ENCODE data around the gene CTDNEP1. TPM values are rescaled to one million over a fixed set of nuclear protein-coding genes. Genes with fewer than 3 reads are reported as not detected.

Gene CTDNEP1
- total and polyA plus RNA-seq, 7 experiments from 2014 or later = 38.3 to 173 (median 120) TPM

- Mint-ChIP-seq H3K9me3 (peaks cover 0 to 6% (median 0%) of the 10 kb centered on the region in 11 donors), H3K36me3 (no peaks in the 10 kb centered on the region), H3K4me1 (peaks cover 37 to 75% (median 70%) of the 10 kb centered on the region in 7 donors), H3K27ac (peak overlapping the region; percentile 90 to 100 (median 99)), H3K4me3 (peak overlapping the region; percentile 43 to 97 (median 88)), H3K27me3 (peaks cover 0 to 11% (median 0%) of the 10 kb centered on the region in 5 donors)
- H3K36me3 ChIP-seq (ENCODE audit: control insufficient read depth in 2 of 3, insufficient read depth in 3 of 3, low read length in 3 of 3) = peaks cover 0 to 6% (median 0%) of the 10 kb centered on the region in 3 experiments
- no peaks in the 10 kb centered on the region for H3K27me3 ChIP-seq (ENCODE audit: control insufficient read depth in 2 of 2, insufficient read depth in 2 of 2, low read length in 2 of 2)
- intact Hi-C loops (cut with micrococcal nuclease) = loop anchor here (1.0 to 10.0 kb wide), 7 partner anchors 169 to 629 kb away; partner anchors contain the start of genes C17orf100 (in 1 of the 2), KDM6B (in 1 of the 2), MED31 (in 1 of the 2) and POLR2A (in 1 of the 2)
- no peaks in the 10 kb centered on the region for H3K9me3 ChIP-seq (ENCODE audit: control insufficient read depth in 2 of 3, low read length in 3 of 3)
- DNase-seq (peak in 1 of 9 donors; percentile 45), ATAC-seq (no peak)
- peak overlapping the region; percentile 61 for H3K4me3 ChIP-seq (ENCODE audit: low read length)
- peak overlapping the region; percentile 97 for H3K27ac ChIP-seq (ENCODE audit: low read depth, low read length)
- peaks cover 30 to 56% of the 10 kb centered on the region in 2 donors for H3K4me1 ChIP-seq (ENCODE audit: control insufficient read depth in 2 of 2, insufficient read depth in 2 of 2, low read length in 2 of 2)
- ChIA-PET CTCF (no interaction called here), POLR2A (interaction anchor here (0.9 to 13.7 kb wide), 6 partner anchors 12 to 121 kb away, joined by 3 to 265 read pairs (median 4); partner anchors contain the start of genes ACAP1, DVL2, GABARAP and PHF23)
Measured at GRCh38 chr17:7215652-7216180, 35.8 kb downstream of the CTDNEP1 start.

GRCh38 chr17:7215136-7215638 lies 36.3 kb downstream of the CTDNEP1 start:
- H3K27ac ChIP-seq (ENCODE audit: low read depth, low read length) = peak overlapping the region; percentile 97
- ATAC-seq = no peak
- peaks cover 26 to 51% of the 10 kb centered on the region in 2 donors for H3K4me1 ChIP-seq (ENCODE audit: control insufficient read depth in 2 of 2, insufficient read depth in 2 of 2, low read length in 2 of 2)
- H3K4me3 Mint-ChIP-seq = peak overlapping the region; percentile 76 to 97 (median 94)
- ChIA-PET POLR2A (interaction anchor here (0.6 to 13.7 kb wide), 9 partner anchors 11 to 368 kb away, joined by 3 to 265 read pairs (median 5); partner anchors contain the start of genes ACAP1, DVL2, GABARAP and MPDU1), CTCF (no interaction called here)
- H3K36me3 Mint-ChIP-seq = no peaks in the 10 kb centered on the region
- no peak for DNase-seq
- H3K4me3 ChIP-seq (ENCODE audit: low read length) = peak overlapping the region; percentile 61
- peaks cover 0 to 14% (median 0%) of the 10 kb centered on the region in 5 donors for H3K27me3 Mint-ChIP-seq
- no peaks in the 10 kb centered on the region for H3K27me3 ChIP-seq (ENCODE audit: control insufficient read depth in 2 of 2, insufficient read depth in 2 of 2, low read length in 2 of 2)
- H3K27ac Mint-ChIP-seq = peak overlapping the region; percentile 90 to 100 (median 99)
- peaks cover 0 to 6% (median 0%) of the 10 kb centered on the region in 3 experiments for H3K36me3 ChIP-seq (ENCODE audit: control insufficient read depth in 2 of 3, insufficient read depth in 3 of 3, low read length in 3 of 3)
- H3K9me3 Mint-ChIP-seq = peaks cover 0 to 6% (median 0%) of the 10 kb centered on the region in 11 donors
- intact Hi-C loops (cut with micrococcal nuclease) = loop anchor here (1.0 to 10.0 kb wide), 7 partner anchors 168 to 630 kb away; partner anchors contain the start of genes C17orf100 (in 1 of the 2), KDM6B (in 1 of the 2), MED31 (in 1 of the 2) and POLR2A (in 1 of the 2)
- peaks cover 36 to 70% (median 66%) of the 10 kb centered on the region in 7 donors for H3K4me1 Mint-ChIP-seq
- no peaks in the 10 kb centered on the region for H3K9me3 ChIP-seq (ENCODE audit: control insufficient read depth in 2 of 3, low read length in 3 of 3)

GRCh38 chr17:7214300-7215135 lies 37.0 kb downstream of the CTDNEP1 start:
- Mint-ChIP-seq H3K27ac (peak overlapping the region; percentile 90 to 100 (median 99)), H3K9me3 (peaks cover 0 to 5% (median 0%) of the 10 kb centered on the region in 11 donors), H3K4me1 (peaks cover 36 to 69% (median 65%) of the 10 kb centered on the region in 7 donors), H3K27me3 (peaks cover 0 to 16% (median 0%) of the 10 kb centered on the region in 5 donors), H3K4me3 (peak overlapping the region; percentile 76 to 97 (median 94)), H3K36me3 (no peaks in the 10 kb centered on the region)
- Histone ChIP-seq H3K4me3 (ENCODE audit: low read length) (peak overlapping the region; percentile 61), H3K27me3 (ENCODE audit: control insufficient read depth in 2 of 2, insufficient read depth in 2 of 2, low read length in 2 of 2) (no peaks in the 10 kb centered on the region), H3K9me3 (ENCODE audit: control insufficient read depth in 2 of 3, low read length in 3 of 3) (no peaks in the 10 kb centered on the region), H3K36me3 (ENCODE audit: control insufficient read depth in 2 of 3, insufficient read depth in 3 of 3, low read length in 3 of 3) (no peaks in the 10 kb centered on the region), H3K27ac (ENCODE audit: low read depth, low read length) (peak overlapping the region; percentile 97), H3K4me1 (ENCODE audit: control insufficient read depth in 2 of 2, insufficient read depth in 2 of 2, low read length in 2 of 2) (peaks cover 25 to 49% of the 10 kb centered on the region in 2 donors)
- DNase-seq (peak; percentile 96 to 99 (median 97)), ATAC-seq (peak; percentile 90)
- POLR2A ChIA-PET = interaction anchor here (0.6 to 13.7 kb wide), 9 partner anchors 10 to 369 kb away, joined by 3 to 265 read pairs (median 5); partner anchors contain the start of genes ACAP1, DVL2, GABARAP and MPDU1
- CTCF ChIA-PET = interaction anchor here (1.0 kb wide), 1 partner anchor 28 kb away, joined by 5 read pairs; the partner anchor contains the start of gene GABARAP
- intact Hi-C loops (cut with micrococcal nuclease) = loop anchor here (1.0 to 10.0 kb wide), 13 partner anchors 9 to 630 kb away; partner anchors contain the start of genes DVL2 (in 2 of the 2), EIF5A (in 2 of the 2), ELP5 (in 2 of the 2) and PHF23 (in 2 of the 2)

GRCh38 chr17:7213895-7214299 lies 37.6 kb downstream of the CTDNEP1 start:
- H3K4me3 Mint-ChIP-seq = peak overlapping the region; percentile 76 to 97 (median 94)
- H3K4me1 Mint-ChIP-seq = peaks cover 31 to 63% (median 59%) of the 10 kb centered on the region in 7 donors
- Histone ChIP-seq H3K4me1 (ENCODE audit: control insufficient read depth in 2 of 2, insufficient read depth in 2 of 2, low read length in 2 of 2) (peaks cover 18 to 43% of the 10 kb centered on the region in 2 donors), H3K27ac (ENCODE audit: low read depth, low read length) (peak overlapping the region; percentile 97), H3K4me3 (ENCODE audit: low read length) (peak overlapping the region; percentile 61), H3K27me3 (ENCODE audit: control insufficient read depth in 2 of 2, insufficient read depth in 2 of 2, low read length in 2 of 2) (no peaks in the 10 kb centered on the region), H3K36me3 (ENCODE audit: control insufficient read depth in 2 of 3, insufficient read depth in 3 of 3, low read length in 3 of 3) (no peaks in the 10 kb centered on the region), H3K9me3 (ENCODE audit: control insufficient read depth in 2 of 3, low read length in 3 of 3) (no peaks in the 10 kb centered on the region)
- H3K27ac Mint-ChIP-seq = peak overlapping the region; percentile 90 to 100 (median 99)
- no peaks in the 10 kb centered on the region for H3K36me3 Mint-ChIP-seq
- peaks cover 0 to 4% (median 0%) of the 10 kb centered on the region in 11 donors for H3K9me3 Mint-ChIP-seq
- DNase-seq (peak in 4 of 9 donors; percentile 73 to 92 (median 80)), ATAC-seq (peak; percentile 19)
- H3K27me3 Mint-ChIP-seq = peaks cover 0 to 16% (median 0%) of the 10 kb centered on the region in 5 donors
- ChIA-PET POLR2A (interaction anchor here (0.9 to 13.7 kb wide), 6 partner anchors 22 to 370 kb away, joined by 4 to 265 read pairs (median 6); partner anchors contain the start of genes ACAP1, DVL2, GABARAP and MPDU1), CTCF (interaction anchor here (1.0 kb wide), 1 partner anchor 29 kb away, joined by 5 read pairs; the partner anchor contains the start of gene GABARAP)
- intact Hi-C loops (cut with micrococcal nuclease) = loop anchor here (1.0 to 10.0 kb wide), 12 partner anchors 9 to 631 kb away; partner anchors contain the start of genes DVL2 (in 2 of the 2), EIF5A (in 2 of the 2), ELP5 (in 2 of the 2) and PHF23 (in 2 of the 2)

GRCh38 chr17:7211491-7212273 lies 39.9 kb downstream of the CTDNEP1 start:
- ChIA-PET POLR2A (no interaction called here), CTCF (no interaction called here)
- Mint-ChIP-seq H3K4me1 (peaks cover 31 to 46% (median 43%) of the 10 kb centered on the region in 7 donors), H3K27ac (peak overlapping the region in 8 of 9 donors; percentile 0 to 79 (median 42)), H3K4me3 (peak overlapping the region in 1 of 10 donors; percentile 18), H3K36me3 (peaks cover 0 to 3% (median 0%) of the 10 kb centered on the region in 5 donors), H3K9me3 (peaks cover 0 to 4% (median 0%) of the 10 kb centered on the region in 11 donors), H3K27me3 (peaks cover 0 to 16% (median 0%) of the 10 kb centered on the region in 5 donors)
- no peak for DNase-seq
- H3K4me1 ChIP-seq (ENCODE audit: control insufficient read depth in 2 of 2, insufficient read depth in 2 of 2, low read length in 2 of 2) = peaks cover 14 to 25% of the 10 kb centered on the region in 2 donors
- no peak overlapping the region for H3K4me3 ChIP-seq (ENCODE audit: low read length)
- no peak for ATAC-seq
- H3K27ac ChIP-seq (ENCODE audit: low read depth, low read length) = no peak overlapping the region
- H3K27me3 ChIP-seq (ENCODE audit: control insufficient read depth in 2 of 2, insufficient read depth in 2 of 2, low read length in 2 of 2) = no peaks in the 10 kb centered on the region
- H3K36me3 ChIP-seq (ENCODE audit: control insufficient read depth in 2 of 3, insufficient read depth in 3 of 3, low read length in 3 of 3) = no peaks in the 10 kb centered on the region
- intact Hi-C loops (cut with micrococcal nuclease) = loop anchor here (10.0 kb wide), 3 partner anchors 557 to 633 kb away; partner anchors contain the start of genes C17orf100 (in 1 of the 2), KDM6B (in 1 of the 2) and MED31 (in 1 of the 2)
- H3K9me3 ChIP-seq (ENCODE audit: control insufficient read depth in 2 of 3, low read length in 3 of 3) = no peaks in the 10 kb centered on the region

All from naive thymus-derived CD4-positive, alpha-beta T cell (primary cell).